ENCODE measurements around the gene STPG4.

DNA sequence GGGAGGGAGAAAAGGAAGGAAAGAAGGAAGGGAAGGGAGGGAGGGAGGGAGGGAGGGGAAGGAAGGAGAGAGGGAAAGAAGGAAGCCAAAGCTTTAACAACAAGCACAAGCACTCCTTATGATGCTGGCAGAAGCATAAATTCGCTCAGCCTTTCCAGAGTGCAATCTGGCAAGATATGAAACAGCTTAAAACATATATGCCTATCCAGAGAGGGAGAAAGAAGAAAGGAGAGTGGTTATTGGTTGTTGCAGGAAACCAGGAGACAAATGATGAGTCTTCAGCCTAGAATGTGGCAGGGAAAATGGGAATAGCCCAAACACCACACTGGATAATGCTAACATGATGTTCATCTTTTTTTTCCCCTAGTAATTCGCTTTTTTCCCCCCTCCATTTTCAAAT is 64.0 kb downstream of the STPG4 start:
- TF ChIP-seq POLR2A (IDR thresholded peaks at IDR 0.05) (no peak), POLR2AphosphoS5 (IDR thresholded peaks at IDR 0.05) (no peak)
- TF ChIP-seq, protein P1, sequence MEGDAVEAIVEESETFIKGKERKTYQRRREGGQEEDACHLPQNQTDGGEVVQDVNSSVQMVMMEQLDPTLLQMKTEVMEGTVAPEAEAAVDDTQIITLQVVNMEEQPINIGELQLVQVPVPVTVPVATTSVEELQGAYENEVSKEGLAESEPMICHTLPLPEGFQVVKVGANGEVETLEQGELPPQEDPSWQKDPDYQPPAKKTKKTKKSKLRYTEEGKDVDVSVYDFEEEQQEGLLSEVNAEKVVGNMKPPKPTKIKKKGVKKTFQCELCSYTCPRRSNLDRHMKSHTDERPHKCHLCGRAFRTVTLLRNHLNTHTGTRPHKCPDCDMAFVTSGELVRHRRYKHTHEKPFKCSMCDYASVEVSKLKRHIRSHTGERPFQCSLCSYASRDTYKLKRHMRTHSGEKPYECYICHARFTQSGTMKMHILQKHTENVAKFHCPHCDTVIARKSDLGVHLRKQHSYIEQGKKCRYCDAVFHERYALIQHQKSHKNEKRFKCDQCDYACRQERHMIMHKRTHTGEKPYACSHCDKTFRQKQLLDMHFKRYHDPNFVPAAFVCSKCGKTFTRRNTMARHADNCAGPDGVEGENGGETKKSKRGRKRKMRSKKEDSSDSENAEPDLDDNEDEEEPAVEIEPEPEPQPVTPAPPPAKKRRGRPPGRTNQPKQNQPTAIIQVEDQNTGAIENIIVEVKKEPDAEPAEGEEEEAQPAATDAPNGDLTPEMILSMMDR (IDR thresholded peaks at IDR 0.05): no peak

Data from prostate gland (tissue), 2 donors.